Subcutaneous abdominal adipose tissue (tissue), 5 donors: ENCODE measurements around the gene SLC2A13.

ENCODE experiments used
- H3K27ac ChIP-seq: one replicate; pipeline ENCODE4 v1.7.0; 2013; ENCODE audit warnings: low read depth, mild to moderate bottlenecking, inconsistent platforms, low read length, moderate library complexity
- H3K27me3 ChIP-seq, 5 donors: one replicate each; pipeline ENCODE4 v1.7.0; 2013; ENCODE audit warnings: low read length in 5 of 5, inconsistent platforms in 1 of 5; ENCODE audit not compliant: control insufficient read depth in 5 of 5, insufficient read depth in 4 of 5
- H3K36me3 ChIP-seq, 5 donors: one replicate each; pipeline ENCODE4 v1.7.0; 2013; ENCODE audit warnings: low read length in 5 of 5; ENCODE audit not compliant: control insufficient read depth in 5 of 5, insufficient read depth in 5 of 5
- H3K4me1 ChIP-seq, 5 donors: one replicate each; pipeline ENCODE4 v1.7.0; 2013; ENCODE audit warnings: low read length in 5 of 5, mild to moderate bottlenecking in 3 of 5, moderate library complexity in 1 of 5; ENCODE audit not compliant: control insufficient read depth in 5 of 5, insufficient read depth in 5 of 5
- H3K4me3 ChIP-seq, 5 donors: one replicate each; pipeline ENCODE4 v1.7.0; 2013; ENCODE audit warnings: low read length in 5 of 5, low read depth in 1 of 5
- H3K9ac ChIP-seq, 5 donors: one replicate each; pipeline ENCODE4 v1.7.0; 2013; ENCODE audit warnings: low read length in 5 of 5, mild to moderate bottlenecking in 4 of 5, moderate library complexity in 3 of 5
- H3K9me3 ChIP-seq, 5 donors: one replicate each; pipeline ENCODE4 v1.7.0; 2013; ENCODE audit warnings: low read length in 5 of 5; ENCODE audit not compliant: control insufficient read depth in 5 of 5
- donor health status: healthy.
- donor health status: healthy.
- donor health status: healthy.
- donor health status: healthy.
- donor health status: healthy.

The SLC2A13 gene

GRCh38 chr12:40105515-40106201 is at the start of gene SLC2A13:
SLC2A13 (minus strand) TSS chr12:40106081; CDS start chr12:40105808, 273 bp downstream.
- H3K27me3 ChIP-seq, result no peaks in the 10 kb centered on the region
- no peaks in the 10 kb centered on the region for H3K9me3 ChIP-seq
- peak within 1 kb of the TSS; percentile 35 to 83 (median 78) for H3K9ac ChIP-seq

GRCh38 chr12:40154381-40154780 is 48.5 kb upstream of the SLC2A13 start:
- no peaks in the 10 kb centered on the region for H3K9me3 ChIP-seq
- no peaks in the 10 kb centered on the region for H3K27me3 ChIP-seq
- H3K4me3 ChIP-seq, result no peak overlapping the region
- H3K27ac ChIP-seq, result no peak overlapping the region
- peaks cover 0 to 12% (median 6%) of the 10 kb centered on the region in 5 donors for H3K4me1 ChIP-seq
- H3K9ac ChIP-seq, result no peak overlapping the region
- H3K36me3 ChIP-seq, result no peaks in the 10 kb centered on the region

More at GRCh38 chr12:40105515-40106201, at the start of gene SLC2A13:
- Histone ChIP-seq H3K4me1 (peaks cover 0 to 35% (median 31%) of the 10 kb centered on the region in 5 donors), H3K36me3 (no peaks in the 10 kb centered on the region), H3K27ac (peak within 1 kb of the TSS; percentile 59), H3K4me3 (peak within 1 kb of the TSS; percentile 78 to 90 (median 84))

GRCh38 chr12:40153432-40153831 is 47.6 kb upstream of the SLC2A13 start:
- Histone ChIP-seq H3K27ac (no peak overlapping the region), H3K9ac (no peak overlapping the region), H3K36me3 (no peaks in the 10 kb centered on the region), H3K4me1 (peaks cover 0 to 8% (median 3%) of the 10 kb centered on the region in 5 donors), H3K4me3 (no peak overlapping the region), H3K27me3 (no peaks in the 10 kb centered on the region), H3K9me3 (no peaks in the 10 kb centered on the region)

GRCh38 chr12:40152783-40153383 is 47.0 kb upstream of the SLC2A13 start:
- Histone ChIP-seq H3K4me1 (peaks cover 0 to 8% (median 3%) of the 10 kb centered on the region in 5 donors), H3K4me3 (no peak overlapping the region), H3K27me3 (no peaks in the 10 kb centered on the region)

GRCh38 chr12:40149673-40150260 is 43.9 kb upstream of the SLC2A13 start:
- Histone ChIP-seq H3K36me3 (no peaks in the 10 kb centered on the region), H3K27me3 (no peaks in the 10 kb centered on the region)

More at GRCh38 chr12:40152783-40153383, 47.0 kb upstream of the SLC2A13 start:
- Histone ChIP-seq H3K36me3 (no peaks in the 10 kb centered on the region), H3K9ac (no peak overlapping the region), H3K27ac (no peak overlapping the region), H3K9me3 (no peaks in the 10 kb centered on the region)

GRCh38 chr12:40146800-40147797 is 41.2 kb upstream of the SLC2A13 start:
- H3K9me3 ChIP-seq, result no peaks in the 10 kb centered on the region
- no peak overlapping the region for H3K27ac ChIP-seq
- no peak overlapping the region for H3K9ac ChIP-seq
- peaks cover 0 to 8% (median 3%) of the 10 kb centered on the region in 5 donors for H3K4me1 ChIP-seq
- no peaks in the 10 kb centered on the region for H3K27me3 ChIP-seq
- no peaks in the 10 kb centered on the region for H3K36me3 ChIP-seq
- no peak overlapping the region for H3K4me3 ChIP-seq

More at GRCh38 chr12:40149673-40150260, 43.9 kb upstream of the SLC2A13 start:
- Histone ChIP-seq H3K4me3 (no peak overlapping the region), H3K4me1 (peaks cover 0 to 8% (median 3%) of the 10 kb centered on the region in 5 donors), H3K9ac (no peak overlapping the region), H3K27ac (no peak overlapping the region), H3K9me3 (no peaks in the 10 kb centered on the region)

- no peak overlapping the region for H3K4me3 ChIP-seq
- H3K27me3 ChIP-seq, result no peaks in the 10 kb centered on the region
- no peak overlapping the region for H3K9ac ChIP-seq
- H3K9me3 ChIP-seq, result no peaks in the 10 kb centered on the region
- peaks cover 0 to 8% (median 3%) of the 10 kb centered on the region in 5 donors for H3K4me1 ChIP-seq
- no peak overlapping the region for H3K27ac ChIP-seq
- no peaks in the 10 kb centered on the region for H3K36me3 ChIP-seq
Observed at GRCh38 chr12:40145896-40146295, 40.0 kb upstream of the SLC2A13 start.

- Histone ChIP-seq H3K27ac (no peak overlapping the region), H3K9me3 (no peaks in the 10 kb centered on the region), H3K9ac (no peak overlapping the region)
Observed at GRCh38 chr12:40144023-40144422, 38.1 kb upstream of the SLC2A13 start.

GRCh38 chr12:40142001-40142744 is 36.3 kb upstream of the SLC2A13 start:
- H3K27ac ChIP-seq, result no peak overlapping the region
- H3K4me3 ChIP-seq, result no peak overlapping the region
- H3K36me3 ChIP-seq, result no peaks in the 10 kb centered on the region

More at GRCh38 chr12:40144023-40144422, 38.1 kb upstream of the SLC2A13 start:
- H3K4me1 ChIP-seq, result no peaks in the 10 kb centered on the region
- no peaks in the 10 kb centered on the region for H3K27me3 ChIP-seq
- H3K36me3 ChIP-seq, result no peaks in the 10 kb centered on the region
- H3K4me3 ChIP-seq, result no peak overlapping the region

More at GRCh38 chr12:40142001-40142744, 36.3 kb upstream of the SLC2A13 start:
- Histone ChIP-seq H3K9me3 (no peaks in the 10 kb centered on the region), H3K27me3 (no peaks in the 10 kb centered on the region), H3K9ac (no peak overlapping the region), H3K4me1 (no peaks in the 10 kb centered on the region)
